Measurements from ENCODE around the gene NR4A3.

The NR4A3 gene

GRCh38 chr9:99828417-99829176 lies 6.9 kb downstream of the NR4A3 start:
- H3K79me2 ChIP-seq (ENCODE audit: low read length): no peaks in the 10 kb centered on the region
- H3K4me1 ChIP-seq (ENCODE audit: low read length): peaks cover 5% of the 10 kb centered on the region; the same call in 1 of the 2 replicates
- no peaks in the 10 kb centered on the region for H4K20me1 ChIP-seq (ENCODE audit: insufficient read depth, low read length)
- no peak overlapping the region for H2AFZ ChIP-seq (ENCODE audit: low read length)
- no peak for TF ChIP-seq CTCF (IDR thresholded peaks at IDR 0.05; ENCODE audit: low read length)
- no peak for TF ChIP-seq EZH2 (optimal IDR thresholded peaks at IDR 0.05; ENCODE audit: low read depth, low read length)
- no peak for TF ChIP-seq EZH2phosphoT487 (IDR thresholded peaks at IDR 0.05; ENCODE audit: low read length)
- no peaks in the 10 kb centered on the region for H3F3A ChIP-seq (ENCODE audit: insufficient read depth, low read length)
- H3K36me3 ChIP-seq (replicated peaks; ENCODE audit: insufficient read depth, low read length): no peaks in the 10 kb centered on the region
- no peak overlapping the region for H3K9ac ChIP-seq (ENCODE audit: low read length)
- no peak overlapping the region for H3K4me2 ChIP-seq (ENCODE audit: low read depth, low read length)
- no peak overlapping the region for H3K27ac ChIP-seq (ENCODE audit: low read length)
- no peak overlapping the region for H3K4me3 ChIP-seq (ENCODE audit: low read length)
- H3K27me3 ChIP-seq (replicated peaks; ENCODE audit: insufficient read depth, low read length): peaks cover 17% of the 10 kb centered on the region
- DNase-seq: no peak
- no peaks in the 10 kb centered on the region for H3K9me2 ChIP-seq (replicated peaks; ENCODE audit: insufficient read depth, low read length)
- no peaks in the 10 kb centered on the region for H3K9me3 ChIP-seq (replicated peaks; ENCODE audit: insufficient read depth, low read length)

GRCh38 chr9:99831857-99832557 lies 10.3 kb downstream of the NR4A3 start:
- H3F3A ChIP-seq (ENCODE audit: insufficient read depth, low read length): no peaks in the 10 kb centered on the region
- H3K4me2 ChIP-seq (ENCODE audit: low read depth, low read length): no peak overlapping the region
- H3K79me2 ChIP-seq (ENCODE audit: low read length): no peaks in the 10 kb centered on the region
- no peak overlapping the region for H2AFZ ChIP-seq (ENCODE audit: low read length)
- H3K4me1 ChIP-seq (ENCODE audit: low read length): no peaks in the 10 kb centered on the region
- no peaks in the 10 kb centered on the region for H4K20me1 ChIP-seq (ENCODE audit: insufficient read depth, low read length)
- H3K9me3 ChIP-seq (replicated peaks; ENCODE audit: insufficient read depth, low read length): no peaks in the 10 kb centered on the region
- no peaks in the 10 kb centered on the region for H3K36me3 ChIP-seq (replicated peaks; ENCODE audit: insufficient read depth, low read length)
- H3K27me3 ChIP-seq (replicated peaks; ENCODE audit: insufficient read depth, low read length): no peaks in the 10 kb centered on the region
- no peak overlapping the region for H3K4me3 ChIP-seq (ENCODE audit: low read length)
- H3K9me2 ChIP-seq (replicated peaks; ENCODE audit: insufficient read depth, low read length): no peaks in the 10 kb centered on the region
- H3K27ac ChIP-seq (ENCODE audit: low read length): no peak overlapping the region
- TF ChIP-seq EZH2phosphoT487 (IDR thresholded peaks at IDR 0.05; ENCODE audit: low read length) (no peak), CTCF (IDR thresholded peaks at IDR 0.05; ENCODE audit: low read length) (no peak), EZH2 (optimal IDR thresholded peaks at IDR 0.05; ENCODE audit: low read depth, low read length) (no peak)
- DNase-seq: no peak
- no peak overlapping the region for H3K9ac ChIP-seq (ENCODE audit: low read length)

DNA sequence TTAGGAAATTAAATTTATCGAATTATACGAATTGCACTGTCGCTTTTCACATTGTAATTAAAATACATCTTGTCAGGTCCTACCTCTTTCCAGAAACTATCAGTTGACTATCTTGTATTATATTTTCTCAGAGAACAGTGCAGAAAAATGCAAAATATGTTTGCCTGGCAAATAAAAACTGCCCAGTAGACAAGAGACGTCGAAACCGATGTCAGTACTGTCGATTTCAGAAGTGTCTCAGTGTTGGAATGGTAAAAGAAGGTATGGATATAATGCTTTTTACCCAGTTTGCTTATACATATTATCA lies 10.8 kb downstream of the NR4A3 start:
- H3F3A ChIP-seq (ENCODE audit: insufficient read depth, low read length): no peaks in the 10 kb centered on the region
- no peak for TF ChIP-seq CTCF (IDR thresholded peaks at IDR 0.05; ENCODE audit: low read length)
- no peak for TF ChIP-seq EZH2phosphoT487 (IDR thresholded peaks at IDR 0.05; ENCODE audit: low read length)
- no peak for TF ChIP-seq EZH2 (optimal IDR thresholded peaks at IDR 0.05; ENCODE audit: low read depth, low read length)

More for the DNA sequence above, 10.8 kb downstream of the NR4A3 start:
- no peak overlapping the region for H2AFZ ChIP-seq (ENCODE audit: low read length)
- H3K36me3 ChIP-seq (replicated peaks; ENCODE audit: insufficient read depth, low read length): no peaks in the 10 kb centered on the region
- H3K9ac ChIP-seq (ENCODE audit: low read length): no peak overlapping the region
- H3K27ac ChIP-seq (ENCODE audit: low read length): no peak overlapping the region
- DNase-seq: no peak
- H3K9me3 ChIP-seq (replicated peaks; ENCODE audit: insufficient read depth, low read length): no peaks in the 10 kb centered on the region
- H3K4me3 ChIP-seq (ENCODE audit: low read length): no peak overlapping the region
- H3K9me2 ChIP-seq (replicated peaks; ENCODE audit: insufficient read depth, low read length): no peaks in the 10 kb centered on the region
- no peaks in the 10 kb centered on the region for H3K27me3 ChIP-seq (replicated peaks; ENCODE audit: insufficient read depth, low read length)
- H3K4me1 ChIP-seq (ENCODE audit: low read length): no peaks in the 10 kb centered on the region
- no peak overlapping the region for H3K4me2 ChIP-seq (ENCODE audit: low read depth, low read length)
- no peaks in the 10 kb centered on the region for H4K20me1 ChIP-seq (ENCODE audit: insufficient read depth, low read length)
- no peaks in the 10 kb centered on the region for H3K79me2 ChIP-seq (ENCODE audit: low read length)
